ENCODE data around the gene BBIP1.

BBIP1 gene

DNA sequence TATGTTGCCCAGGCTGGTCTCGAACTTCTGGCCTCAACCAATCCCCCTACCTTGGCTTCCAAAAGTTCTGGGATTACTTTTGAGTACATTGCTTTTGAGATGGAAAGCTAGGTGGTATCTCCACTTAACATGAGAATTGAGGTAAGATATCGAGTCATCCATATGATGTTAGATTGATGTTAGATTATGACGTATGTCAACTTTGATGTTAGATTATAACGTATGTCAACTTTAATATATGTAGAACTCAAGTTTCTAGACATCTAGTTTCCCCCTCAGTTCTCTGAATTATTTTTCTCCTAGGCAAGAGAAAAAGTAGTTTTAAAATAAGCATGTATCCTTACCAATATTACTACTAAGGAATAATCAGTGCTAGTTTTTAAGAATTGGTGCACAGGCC is 20.4 kb upstream of the BBIP1 start:
- peaks cover 4% of the 10 kb centered on the region; the same call in 1 of the 2 replicates for H3K9me3 ChIP-seq (ENCODE audit: low read length)
- H3K79me2 ChIP-seq (ENCODE audit: insufficient read depth, low read length): peaks cover 98% of the 10 kb centered on the region
- peaks cover 53% of the 10 kb centered on the region for H3K36me3 ChIP-seq (ENCODE audit: insufficient read depth, low read length)

DNA sequence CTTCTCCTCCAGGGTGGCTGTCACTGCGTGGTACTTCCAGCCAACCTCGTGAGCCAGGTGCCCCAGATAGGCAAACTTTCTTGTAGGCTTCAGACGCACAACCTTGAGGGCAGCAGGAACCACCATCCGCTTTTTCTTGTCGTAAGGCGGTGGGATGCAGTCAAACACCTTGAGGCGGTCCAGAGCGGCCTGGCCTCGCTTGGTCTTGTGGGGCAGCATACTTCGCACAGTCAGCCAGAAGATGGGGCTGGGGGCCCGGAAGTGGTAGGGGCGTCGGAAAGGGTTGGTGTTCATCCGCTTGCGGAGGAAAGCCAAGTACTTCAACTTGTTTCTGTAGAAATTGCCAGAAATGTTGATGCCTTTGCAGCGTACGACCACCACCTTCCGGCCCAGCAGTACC is 17.8 kb upstream of the BBIP1 start:
- peaks cover 98% of the 10 kb centered on the region for H3K79me2 ChIP-seq (ENCODE audit: insufficient read depth, low read length)
- H2AFZ ChIP-seq (ENCODE audit: low read length): no peak overlapping the region
- no peaks in the 10 kb centered on the region for H3K9me3 ChIP-seq (ENCODE audit: low read length)
- H3K4me2 ChIP-seq (ENCODE audit: low read length): no peak overlapping the region
- H3K27ac ChIP-seq (ENCODE audit: low read depth, low read length, poor library complexity, severe bottlenecking): no peak overlapping the region
- H3K4me3 ChIP-seq (ENCODE audit: low read depth, low read length, poor library complexity, severe bottlenecking): no peak overlapping the region
- H3K9me2 ChIP-seq (ENCODE audit: low read depth, low read length): no peaks in the 10 kb centered on the region
- H3K36me3 ChIP-seq (ENCODE audit: insufficient read depth, low read length): peaks cover 27% of the 10 kb centered on the region
- H3K4me1 ChIP-seq (ENCODE audit: insufficient read depth, low read length, severe bottlenecking): no peaks in the 10 kb centered on the region
- H3K27me3 ChIP-seq (ENCODE audit: insufficient read depth, low read length): no peaks in the 10 kb centered on the region
- H3K9ac ChIP-seq (ENCODE audit: low read length): no peak overlapping the region
- H4K20me1 ChIP-seq (ENCODE audit: insufficient read depth, low read length): no peaks in the 10 kb centered on the region; the same call in 1 of the 2 replicates
- TF ChIP-seq, protein P1, sequence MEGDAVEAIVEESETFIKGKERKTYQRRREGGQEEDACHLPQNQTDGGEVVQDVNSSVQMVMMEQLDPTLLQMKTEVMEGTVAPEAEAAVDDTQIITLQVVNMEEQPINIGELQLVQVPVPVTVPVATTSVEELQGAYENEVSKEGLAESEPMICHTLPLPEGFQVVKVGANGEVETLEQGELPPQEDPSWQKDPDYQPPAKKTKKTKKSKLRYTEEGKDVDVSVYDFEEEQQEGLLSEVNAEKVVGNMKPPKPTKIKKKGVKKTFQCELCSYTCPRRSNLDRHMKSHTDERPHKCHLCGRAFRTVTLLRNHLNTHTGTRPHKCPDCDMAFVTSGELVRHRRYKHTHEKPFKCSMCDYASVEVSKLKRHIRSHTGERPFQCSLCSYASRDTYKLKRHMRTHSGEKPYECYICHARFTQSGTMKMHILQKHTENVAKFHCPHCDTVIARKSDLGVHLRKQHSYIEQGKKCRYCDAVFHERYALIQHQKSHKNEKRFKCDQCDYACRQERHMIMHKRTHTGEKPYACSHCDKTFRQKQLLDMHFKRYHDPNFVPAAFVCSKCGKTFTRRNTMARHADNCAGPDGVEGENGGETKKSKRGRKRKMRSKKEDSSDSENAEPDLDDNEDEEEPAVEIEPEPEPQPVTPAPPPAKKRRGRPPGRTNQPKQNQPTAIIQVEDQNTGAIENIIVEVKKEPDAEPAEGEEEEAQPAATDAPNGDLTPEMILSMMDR (IDR thresholded peaks at IDR 0.05; ENCODE audit: low read length): no peak
- no peak for TF ChIP-seq EZH2 (IDR thresholded peaks at IDR 0.05; ENCODE audit: borderline replicate concordance, low read length)
- H3F3A ChIP-seq (ENCODE audit: insufficient read depth, low read length): no peaks in the 10 kb centered on the region

More for the DNA sequence above, 20.4 kb upstream of the BBIP1 start:
- no peaks in the 10 kb centered on the region for H3F3A ChIP-seq (ENCODE audit: insufficient read depth, low read length)
- no peak overlapping the region for H3K4me2 ChIP-seq (ENCODE audit: low read length)
- no peak overlapping the region for H3K9ac ChIP-seq (ENCODE audit: low read length)
- no peak overlapping the region for H2AFZ ChIP-seq (ENCODE audit: low read length)
- H3K27me3 ChIP-seq (ENCODE audit: insufficient read depth, low read length): no peaks in the 10 kb centered on the region
- H3K4me3 ChIP-seq (ENCODE audit: low read depth, low read length, poor library complexity, severe bottlenecking): no peak overlapping the region
- no peaks in the 10 kb centered on the region for H3K4me1 ChIP-seq (ENCODE audit: insufficient read depth, low read length, severe bottlenecking)
- H3K9me2 ChIP-seq (ENCODE audit: low read depth, low read length): no peaks in the 10 kb centered on the region
- no peak overlapping the region for H3K27ac ChIP-seq (ENCODE audit: low read depth, low read length, poor library complexity, severe bottlenecking)
- no peaks in the 10 kb centered on the region; the same call in 1 of the 2 replicates for H4K20me1 ChIP-seq (ENCODE audit: insufficient read depth, low read length)
- TF ChIP-seq EZH2 (IDR thresholded peaks at IDR 0.05; ENCODE audit: borderline replicate concordance, low read length): no peak
- TF ChIP-seq, protein P1 (IDR thresholded peaks at IDR 0.05; ENCODE audit: low read length): no peak

DNA sequence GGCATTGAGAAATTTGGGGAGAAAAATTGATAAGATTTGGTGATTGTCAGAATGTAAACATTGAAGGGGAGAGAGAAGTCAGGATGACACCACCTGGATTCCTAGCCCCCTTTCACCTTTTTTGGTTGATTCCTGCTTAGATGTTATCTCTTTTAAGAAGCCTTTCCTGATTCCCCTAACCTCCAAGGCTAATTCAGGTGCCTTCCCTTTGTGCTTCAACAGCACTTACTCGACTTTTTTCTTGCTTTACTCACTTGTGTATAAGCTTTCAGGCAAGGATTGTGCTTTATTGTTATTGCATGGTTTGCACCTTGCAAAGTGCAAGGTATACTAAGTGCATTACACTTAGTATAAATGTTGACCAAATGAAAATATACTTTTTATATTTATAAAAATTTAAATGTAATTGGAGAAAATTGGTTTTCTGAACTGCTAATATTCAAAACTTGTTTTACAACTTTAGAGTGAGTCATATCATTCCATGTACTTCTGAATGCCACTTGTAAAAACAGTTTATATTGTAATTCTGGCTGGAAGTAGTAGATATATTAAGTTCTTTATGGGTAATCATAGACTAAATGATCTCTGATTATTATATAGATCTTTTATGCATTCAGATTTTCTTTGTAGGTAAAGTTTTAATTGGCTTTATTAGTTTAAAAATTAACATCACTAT is 13.7 kb upstream of the BBIP1 start:
- peaks cover 6% of the 10 kb centered on the region for H3K4me1 ChIP-seq (ENCODE audit: insufficient read depth, low read length, severe bottlenecking)
- no peak overlapping the region for H2AFZ ChIP-seq (ENCODE audit: low read length)
- no peaks in the 10 kb centered on the region for H3K9me2 ChIP-seq (ENCODE audit: low read depth, low read length)
- no peaks in the 10 kb centered on the region for H3K9me3 ChIP-seq (ENCODE audit: low read length)
- no peak overlapping the region for H3K9ac ChIP-seq (ENCODE audit: low read length)
- no peak for TF ChIP-seq EZH2 (IDR thresholded peaks at IDR 0.05; ENCODE audit: borderline replicate concordance, low read length)
- TF ChIP-seq, protein P1 (IDR thresholded peaks at IDR 0.05; ENCODE audit: low read length): no peak
- H3K4me3 ChIP-seq (ENCODE audit: low read depth, low read length, poor library complexity, severe bottlenecking): no peak overlapping the region
- H3K27ac ChIP-seq (ENCODE audit: low read depth, low read length, poor library complexity, severe bottlenecking): no peak overlapping the region
- peaks cover 98% of the 10 kb centered on the region for H3K79me2 ChIP-seq (ENCODE audit: insufficient read depth, low read length)
- H3F3A ChIP-seq (ENCODE audit: insufficient read depth, low read length): no peaks in the 10 kb centered on the region
- no peaks in the 10 kb centered on the region for H3K27me3 ChIP-seq (ENCODE audit: insufficient read depth, low read length)
- H3K36me3 ChIP-seq (ENCODE audit: insufficient read depth, low read length): peaks cover 10% of the 10 kb centered on the region
- H4K20me1 ChIP-seq (ENCODE audit: insufficient read depth, low read length): no peaks in the 10 kb centered on the region; the same call in 1 of the 2 replicates
- H3K4me2 ChIP-seq (ENCODE audit: low read length): no peak overlapping the region

Measured in OCI-LY1 (cell line).